SK-N-SH (cell line): Measurements from ENCODE around the gene DDX54.

ENCODE experiments used
- CTCF ChIP-seq: fragments of 200-600 bp; sonication (generic); IDR thresholded peaks from 2 replicates; pipeline ENCODE4 v1.6.1; 2017; ENCODE audit warnings: antibody characterized with exemption, mild to moderate bottlenecking, moderate library complexity
- EP300 ChIP-seq, 2 experiments: IDR thresholded peaks; 2 replicates each; pipeline versions ENCODE4 v1.4.0 to v1.6.1; 2012; ENCODE audit warnings: borderline replicate concordance in 1 of 2, low read depth in 1 of 2, low read length in 1 of 2
- NRF1 ChIP-seq: IDR thresholded peaks from 2 replicates; pipeline ENCODE4 v1.6.1; 2012; ENCODE audit warnings: low read depth, mild to moderate bottlenecking, low read length
- PBX3 ChIP-seq: IDR thresholded peaks from 2 replicates; pipeline ENCODE4; 2012
- POLR2AphosphoS5 ChIP-seq: IDR thresholded peaks from 2 replicates; pipeline ENCODE4 v1.6.1; 2012; ENCODE audit warnings: low read depth, low read length
- TEAD4 ChIP-seq: IDR thresholded peaks from 2 replicates; pipeline ENCODE4 v1.4.0; 2012; ENCODE audit warnings: mild to moderate bottlenecking, borderline replicate concordance; ENCODE audit not compliant: insufficient read depth

- TF ChIP-seq EP300 (IDR thresholded peaks at IDR 0.05; ENCODE audit: borderline replicate concordance in 1 of 2, low read depth in 1 of 2, low read length in 1 of 2), result no peak
- no peak for TF ChIP-seq CTCF
- no peak for TF ChIP-seq TEAD4
- TF ChIP-seq PBX3, result no peak
- no peak for TF ChIP-seq POLR2AphosphoS5
- TF ChIP-seq NRF1, result no peak
Observed at GRCh38 chr12:113226696-113227568, 41.7 kb upstream of the DDX54 start.
